Cardiac muscle cell (in vitro differentiated cells and primary cell): ENCODE data around the gene JMJD1C. TPM values are rescaled to one million over a fixed set of nuclear protein-coding genes. Genes with fewer than 3 reads are reported as not detected.

ENCODE experiments used
- DNase-seq, 2 donors: peaks; one replicate each; pipeline versions ENCODE4 v3.0.0 to v3.0.0-alpha.2; 2010 to 2017; ENCODE audit warnings: low read depth in 1 of 2, low spot score in 1 of 2
- H3K27ac ChIP-seq: fragments of 200-600 bp; sonication (generic); 2 replicates; pipeline ENCODE4 v1.5.1; 2016
- H3K27me3 ChIP-seq: fragments of 200-600 bp; sonication (generic); 2 replicates; pipeline ENCODE4 v1.6.0; 2016; ENCODE audit warnings: control low read depth
- H3K36me3 ChIP-seq: fragments of 200-600 bp; sonication (generic); 2 replicates; pipeline ENCODE4 v1.5.1; 2016; ENCODE audit warnings: control low read depth
- H3K4me1 ChIP-seq: fragments of 200-600 bp; sonication (generic); 2 replicates; pipeline ENCODE4 v1.8.1; 2017; ENCODE audit warnings: low read depth, mild to moderate bottlenecking, mixed run types
- H3K4me3 ChIP-seq: fragments of 200-600 bp; sonication (generic); 2 replicates; pipeline ENCODE4 v1.5.1; 2016; ENCODE audit warnings: mild to moderate bottlenecking
- H3K9me3 ChIP-seq: fragments of 200-600 bp; sonication (generic); 2 replicates; pipeline ENCODE4 v1.5.1; 2017; ENCODE audit warnings: low read depth, mild to moderate bottlenecking, control low read depth
- CTCF ChIP-seq: IDR thresholded peaks from 2 replicates; pipeline ENCODE4 v1.5.1; 2012; ENCODE audit warnings: low read depth, mild to moderate bottlenecking, low read length
- polyA plus RNA-seq: library from polyadenylated mRNA; unstranded; fragments of >200 nt; fragmentation: Nextera tagmentation; extraction: Ambion mirVana; gene quantifications from 2 replicates; pipeline ENCODE4 v1.2.1, GENCODE V29; 2016
- total RNA-seq: library from RNA; depleted of rRNA; stranded (reverse); fragments of >200 nt; gene quantifications from 2 replicates; pipeline ENCODE4 v1.2.3, GENCODE V29; 2016

Gene JMJD1C
- total and polyA plus RNA-seq, 2 experiments from 2014 or later: 59.1 to 144 TPM

- H3K36me3 ChIP-seq: no peaks in the 10 kb centered on the region
Measured at GRCh38 chr10:63365976-63366765, 99.6 kb downstream of the JMJD1C start.

GRCh38 chr10:63364918-63365317 is 100.9 kb downstream of the JMJD1C start:
- no peak for TF ChIP-seq CTCF
- Histone ChIP-seq H3K27me3 (no peaks in the 10 kb centered on the region), H3K27ac (no peak overlapping the region), H3K4me1 (no peaks in the 10 kb centered on the region), H3K4me3 (no peak overlapping the region), H3K36me3 (no peaks in the 10 kb centered on the region), H3K9me3 (no peaks in the 10 kb centered on the region)
- no peak for DNase-seq

More at GRCh38 chr10:63365976-63366765, 99.6 kb downstream of the JMJD1C start:
- Histone ChIP-seq H3K27ac (no peak overlapping the region), H3K27me3 (no peaks in the 10 kb centered on the region), H3K4me1 (no peaks in the 10 kb centered on the region), H3K4me3 (no peak overlapping the region), H3K9me3 (no peaks in the 10 kb centered on the region)
- no peak for DNase-seq
- no peak for TF ChIP-seq CTCF

GRCh38 chr10:63363951-63364350 is 101.8 kb downstream of the JMJD1C start:
- Histone ChIP-seq H3K9me3 (no peaks in the 10 kb centered on the region), H3K4me1 (no peaks in the 10 kb centered on the region), H3K36me3 (no peaks in the 10 kb centered on the region), H3K27ac (no peak overlapping the region), H3K27me3 (no peaks in the 10 kb centered on the region), H3K4me3 (no peak overlapping the region)
- DNase-seq: no peak
- no peak for TF ChIP-seq CTCF

- Histone ChIP-seq H3K27ac (peak overlapping the region; percentile 21), H3K4me1 (no peaks in the 10 kb centered on the region), H3K27me3 (no peaks in the 10 kb centered on the region), H3K36me3 (no peaks in the 10 kb centered on the region), H3K9me3 (no peaks in the 10 kb centered on the region), H3K4me3 (no peak overlapping the region)
- no peak for DNase-seq
- TF ChIP-seq CTCF: no peak
Measured at GRCh38 chr10:63355682-63356081, 110.1 kb downstream of the JMJD1C start.

- TF ChIP-seq CTCF: no peak
- no peak overlapping the region for H3K27ac ChIP-seq
- H3K9me3 ChIP-seq: no peaks in the 10 kb centered on the region
- no peak for DNase-seq
- no peaks in the 10 kb centered on the region for H3K27me3 ChIP-seq
- H3K4me3 ChIP-seq: no peak overlapping the region
- H3K4me1 ChIP-seq: no peaks in the 10 kb centered on the region
- H3K36me3 ChIP-seq: no peaks in the 10 kb centered on the region
Measured at GRCh38 chr10:63352976-63353375, 112.8 kb downstream of the JMJD1C start.
